B cell (primary cell): Measurements from ENCODE around the gene KCNH8.

Experiments used
- EZH2 ChIP-seq: IDR thresholded peaks from 2 replicates; pipeline ENCODE4 v1.6.1; 2012; ENCODE audit warnings: borderline replicate concordance, low read depth, mild to moderate bottlenecking, moderate library complexity, low read length; ENCODE audit not compliant: insufficient read depth, poor library complexity, severe bottlenecking
- TF ChIP-seq, protein P1 (sequence below): fragments of 200-600 bp; IDR thresholded peaks from one replicate; pipeline ENCODE4 v1.8.0; 2022; ENCODE audit warnings: antibody characterized with exemption, mild to moderate bottlenecking

DNA sequence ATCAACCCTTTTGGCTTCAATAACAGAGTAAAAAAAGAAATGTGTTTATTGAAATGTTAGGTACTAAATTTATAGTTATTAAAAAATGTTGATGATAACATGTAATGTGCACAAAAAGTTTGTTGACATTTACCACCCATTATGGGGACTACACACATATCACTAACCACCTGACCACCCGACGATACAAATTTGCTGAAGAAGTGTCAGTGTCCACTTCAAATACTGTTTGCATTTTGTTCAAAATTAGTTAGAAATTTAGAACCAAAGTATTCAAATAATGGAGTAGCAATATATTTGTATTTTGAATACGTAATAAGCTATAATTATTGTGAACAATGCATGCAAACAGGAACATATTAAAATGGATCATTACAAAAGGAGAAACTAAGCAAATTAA, 54.4 kb downstream of the KCNH8 start:
- TF ChIP-seq, protein P1, sequence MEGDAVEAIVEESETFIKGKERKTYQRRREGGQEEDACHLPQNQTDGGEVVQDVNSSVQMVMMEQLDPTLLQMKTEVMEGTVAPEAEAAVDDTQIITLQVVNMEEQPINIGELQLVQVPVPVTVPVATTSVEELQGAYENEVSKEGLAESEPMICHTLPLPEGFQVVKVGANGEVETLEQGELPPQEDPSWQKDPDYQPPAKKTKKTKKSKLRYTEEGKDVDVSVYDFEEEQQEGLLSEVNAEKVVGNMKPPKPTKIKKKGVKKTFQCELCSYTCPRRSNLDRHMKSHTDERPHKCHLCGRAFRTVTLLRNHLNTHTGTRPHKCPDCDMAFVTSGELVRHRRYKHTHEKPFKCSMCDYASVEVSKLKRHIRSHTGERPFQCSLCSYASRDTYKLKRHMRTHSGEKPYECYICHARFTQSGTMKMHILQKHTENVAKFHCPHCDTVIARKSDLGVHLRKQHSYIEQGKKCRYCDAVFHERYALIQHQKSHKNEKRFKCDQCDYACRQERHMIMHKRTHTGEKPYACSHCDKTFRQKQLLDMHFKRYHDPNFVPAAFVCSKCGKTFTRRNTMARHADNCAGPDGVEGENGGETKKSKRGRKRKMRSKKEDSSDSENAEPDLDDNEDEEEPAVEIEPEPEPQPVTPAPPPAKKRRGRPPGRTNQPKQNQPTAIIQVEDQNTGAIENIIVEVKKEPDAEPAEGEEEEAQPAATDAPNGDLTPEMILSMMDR: no peak
- no peak for TF ChIP-seq EZH2
